Upper lobe of left lung (tissue), 6 donors: ENCODE results near the gene TUBB4A. TPM values are rescaled to one million over a fixed set of nuclear protein-coding genes. Genes with fewer than 3 reads are reported as not detected.

Experiments used
- ATAC-seq, 2 donors: fragments of 200-7000 bp; cut with Tn5 transposase; one replicate each; pipeline ENCODE4 v1.9.1; 2022; ENCODE audit warnings: mild to moderate bottlenecking in 2 of 2, moderate library complexity in 2 of 2; ENCODE audit not compliant: low FRiP score in 2 of 2
- DNase-seq, 2 donors: peaks; one replicate each; pipeline ENCODE4 v3.0.0-alpha.2; 2019 to 2020
- H3K27ac ChIP-seq, 4 donors: fragments of 200-600 bp; sonication (generic); one replicate each; pipeline ENCODE4 v1.5.1; 2016 to 2019
- H3K27me3 ChIP-seq, 4 donors: fragments of 200-600 bp; sonication (generic); one replicate each; pipeline ENCODE4 v1.5.1; 2017 to 2019
- H3K36me3 ChIP-seq, 4 donors: fragments of 200-600 bp; sonication (generic); one replicate each; pipeline ENCODE4 v1.5.1; 2016 to 2019
- H3K4me1 ChIP-seq, 4 donors: fragments of 200-600 bp; sonication (generic); one replicate each; pipeline ENCODE4 v1.5.1; 2018 to 2019
- H3K4me3 ChIP-seq, 4 donors: fragments of 200-600 bp; sonication (generic); one replicate each; pipeline ENCODE4 v1.5.1; 2017 to 2019; ENCODE audit warnings: mild to moderate bottlenecking in 2 of 4, moderate library complexity in 1 of 4
- H3K9me3 ChIP-seq, 4 donors: fragments of 200-600 bp; sonication (generic); one replicate each; pipeline ENCODE4 v1.5.1; 2018 to 2019
- EP300 ChIP-seq, 4 donors: sonication (generic); formaldehyde crosslinking; IDR thresholded peaks; one replicate each; pipeline ENCODE4 v1.5.1; 2017; ENCODE audit warnings: antibody characterized with exemption in 4 of 4, control low read depth in 2 of 4
- POLR2A ChIP-seq, 4 donors: fragments of 450-650 bp; IDR thresholded peaks; one replicate each; pipeline ENCODE4 v1.5.1; 2016 to 2017; ENCODE audit warnings: antibody characterized with exemption in 4 of 4, mild to moderate bottlenecking in 2 of 4
- POLR2AphosphoS5 ChIP-seq, 2 donors: sonication (generic); formaldehyde crosslinking; IDR thresholded peaks; one replicate each; pipeline ENCODE4 v1.5.1; 2017; ENCODE audit warnings: antibody characterized with exemption in 2 of 2
- WGBS, 2 donors: methylation state at CpG; one replicate each; pipeline ENCODE4 v1.1.5; 2017 to 2018; 5-methylcytosine and 5-hydroxymethylcytosine counted together
- small RNA-seq, 4 donors: library from RNA; depleted of rRNA; stranded (forward); fragments of <200 nt; gene quantifications; one replicate each; pipeline ENCODE3, GENCODE V24; 2016
- total RNA-seq, 6 donors: library from RNA; depleted of rRNA in 4 of 6; stranded (reverse); fragments of >200 nt in 4 of 6; gene quantifications; one replicate each; pipeline versions ENCODE4 v1.1.0 to v1.2.1, GENCODE V29; 2016 to 2021
- TF ChIP-seq, protein P1 (sequence below), 6 experiments: fragments of 450-650 bp in 4 of 6; fragments of 200-600 bp in 2 of 6; sonication (generic) in 2 of 6; IDR thresholded peaks; one replicate each; pipeline ENCODE4 v1.5.1; 2016 to 2019; ENCODE audit warnings: antibody characterized with exemption in 6 of 6
- donor health status: DM: no; HTN: no; CAD: no; lungs with moderate emphysema.
- donor health status: DM: no; HTN: yes; CAD: no; lungs with severe emphysema.

Gene TUBB4A
- total RNA-seq, 6 donors from 2014 or later, result 0.54 to 1.5 (median 0.76) TPM; not detected in 1

DNA sequence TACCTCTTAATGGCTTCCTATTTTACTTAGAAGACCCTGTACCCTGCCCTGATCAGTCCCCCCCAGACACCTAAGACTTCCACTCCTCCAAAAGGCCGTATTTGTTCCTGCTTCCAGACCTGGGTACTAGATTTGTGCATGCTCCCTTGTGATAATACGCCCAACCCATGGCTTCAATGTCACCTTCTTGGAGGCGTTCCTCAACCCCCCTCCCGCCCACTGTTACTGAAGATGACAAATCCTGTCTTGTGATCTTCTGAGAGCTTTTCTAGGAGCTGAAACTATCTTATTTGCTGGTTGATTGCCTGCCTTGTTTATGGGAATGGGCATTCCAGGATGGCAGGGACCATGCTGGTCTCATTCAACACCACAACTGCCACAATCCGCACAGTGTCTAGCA, 51.9 kb downstream of the TUBB4A start:
- TF ChIP-seq POLR2A (IDR thresholded peaks at IDR 0.05), result no peak
- no peak for TF ChIP-seq POLR2AphosphoS5 (IDR thresholded peaks at IDR 0.05)
- TF ChIP-seq EP300 (IDR thresholded peaks at IDR 0.05), result no peak
- TF ChIP-seq, protein P1, sequence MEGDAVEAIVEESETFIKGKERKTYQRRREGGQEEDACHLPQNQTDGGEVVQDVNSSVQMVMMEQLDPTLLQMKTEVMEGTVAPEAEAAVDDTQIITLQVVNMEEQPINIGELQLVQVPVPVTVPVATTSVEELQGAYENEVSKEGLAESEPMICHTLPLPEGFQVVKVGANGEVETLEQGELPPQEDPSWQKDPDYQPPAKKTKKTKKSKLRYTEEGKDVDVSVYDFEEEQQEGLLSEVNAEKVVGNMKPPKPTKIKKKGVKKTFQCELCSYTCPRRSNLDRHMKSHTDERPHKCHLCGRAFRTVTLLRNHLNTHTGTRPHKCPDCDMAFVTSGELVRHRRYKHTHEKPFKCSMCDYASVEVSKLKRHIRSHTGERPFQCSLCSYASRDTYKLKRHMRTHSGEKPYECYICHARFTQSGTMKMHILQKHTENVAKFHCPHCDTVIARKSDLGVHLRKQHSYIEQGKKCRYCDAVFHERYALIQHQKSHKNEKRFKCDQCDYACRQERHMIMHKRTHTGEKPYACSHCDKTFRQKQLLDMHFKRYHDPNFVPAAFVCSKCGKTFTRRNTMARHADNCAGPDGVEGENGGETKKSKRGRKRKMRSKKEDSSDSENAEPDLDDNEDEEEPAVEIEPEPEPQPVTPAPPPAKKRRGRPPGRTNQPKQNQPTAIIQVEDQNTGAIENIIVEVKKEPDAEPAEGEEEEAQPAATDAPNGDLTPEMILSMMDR (IDR thresholded peaks at IDR 0.05), result no peak
- ATAC-seq (no peak), DNase-seq (no peak)
- Histone ChIP-seq H3K27me3 (no peaks in the 10 kb centered on the region), H3K36me3 (peaks cover 3 to 24% (median 13%) of the 10 kb centered on the region in 4 donors), H3K9me3 (peaks cover 0 to 10% (median 7%) of the 10 kb centered on the region in 4 donors), H3K4me3 (no peak overlapping the region), H3K27ac (no peak overlapping the region), H3K4me1 (no peaks in the 10 kb centered on the region)
- WGBS, 2 donors, result 93 to 95% methylated on average over 5 of the region's 5 CpGs

DNA sequence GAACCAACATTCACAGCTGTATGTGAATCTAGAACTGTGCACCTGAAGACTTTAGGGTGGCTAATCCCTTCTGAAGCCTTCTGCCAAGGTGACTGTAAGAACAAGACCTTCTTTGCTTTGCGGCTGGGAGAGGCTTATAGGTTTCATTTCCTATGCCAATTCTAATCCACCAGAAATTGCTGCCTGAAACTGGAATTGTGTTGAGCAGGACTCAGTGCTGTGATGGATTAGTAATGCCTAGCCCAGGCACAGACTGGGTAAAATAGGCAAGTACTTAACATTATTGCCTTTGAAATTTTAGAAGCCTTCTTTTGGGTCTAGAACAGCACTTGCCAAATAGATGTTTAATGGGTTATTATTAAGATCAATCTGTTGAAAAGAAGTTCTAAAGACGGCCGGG, 54.1 kb downstream of the TUBB4A start:
- Histone ChIP-seq H3K27me3 (no peaks in the 10 kb centered on the region), H3K27ac (no peak overlapping the region), H3K36me3 (peaks cover 0 to 6% (median 3%) of the 10 kb centered on the region in 4 donors), H3K4me1 (no peaks in the 10 kb centered on the region), H3K4me3 (no peak overlapping the region), H3K9me3 (no peaks in the 10 kb centered on the region)
- 89 to 94% methylated on average over 3 of the region's 3 CpGs for WGBS, 2 donors
- DNase-seq (no peak), ATAC-seq (no peak)
- no peak for TF ChIP-seq EP300 (IDR thresholded peaks at IDR 0.05)
- TF ChIP-seq POLR2AphosphoS5 (IDR thresholded peaks at IDR 0.05), result no peak
- TF ChIP-seq, protein P1 (IDR thresholded peaks at IDR 0.05), result no peak

DNA sequence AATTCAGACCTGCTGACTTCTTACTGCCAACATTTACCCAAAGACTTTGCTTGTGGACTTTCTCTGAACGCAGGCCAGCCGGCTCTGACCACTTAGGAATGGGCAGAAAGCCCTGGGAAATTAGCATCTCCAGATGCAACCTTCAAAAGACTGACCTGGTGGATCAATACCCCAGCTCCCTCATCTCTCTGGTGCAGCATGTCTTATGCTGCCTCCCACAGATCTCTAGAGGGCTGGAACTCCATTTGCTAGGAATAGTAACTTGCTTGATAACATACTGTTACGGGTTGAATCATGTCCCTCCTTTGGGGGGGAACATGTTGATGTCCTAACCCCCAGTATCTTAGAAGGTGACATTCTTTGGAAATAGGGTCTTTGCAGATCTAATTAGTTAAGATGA, 55.7 kb downstream of the TUBB4A start:
- Histone ChIP-seq H3K4me1 (no peaks in the 10 kb centered on the region), H3K27me3 (no peaks in the 10 kb centered on the region), H3K9me3 (no peaks in the 10 kb centered on the region), H3K27ac (no peak overlapping the region), H3K36me3 (peaks cover 0 to 6% (median 1%) of the 10 kb centered on the region in 4 donors), H3K4me3 (no peak overlapping the region)
- WGBS, 2 donors, result 86 to 100% methylated on average over 3 of the region's 3 CpGs
- ATAC-seq (no peak), DNase-seq (no peak)
- TF ChIP-seq, protein P1 (IDR thresholded peaks at IDR 0.05), result no peak
- TF ChIP-seq POLR2AphosphoS5 (IDR thresholded peaks at IDR 0.05) (no peak), EP300 (IDR thresholded peaks at IDR 0.05) (no peak), POLR2A (IDR thresholded peaks at IDR 0.05) (no peak)

Small RNA genes lying within 50 kb of the gene (small RNA-seq; reads per million reads assigned to genes)
- gene AC010503.2, result 0 reads per million in 4 donors

Other genes with a start within 250 kb of the TUBB4A start
- gene MLLT1, start 222.3 kb downstream of the TUBB4A start, total RNA-seq, result 10 to 100 TPM; 22.1 to 98.9 (median 49.3) TPM
- gene ACER1, start 168.7 kb downstream of the TUBB4A start, total RNA-seq, result not detected
- gene CLPP, start 140.8 kb downstream of the TUBB4A start, total RNA-seq, result 10 to 100 TPM; 46.1 to 93.2 (median 66.2) TPM
- 100 to 1,000 TPM in 1 of 6 donors, 10 to 100 TPM in 5; 58.5 to 105 (median 77.0) TPM for gene ALKBH7, start 129.5 kb downstream of the TUBB4A start, total RNA-seq
- gene PSPN, start 126.4 kb downstream of the TUBB4A start, total RNA-seq, result 1 to 10 TPM in 5 of 6 donors, under 1 TPM in 1; 1.00 to 2.6 (median 1.5) TPM
- 10 to 100 TPM; 40.3 to 76.6 (median 51.0) TPM for gene GTF2F1, start 109.1 kb downstream of the TUBB4A start, total RNA-seq
- gene KHSRP, start 77.5 kb downstream of the TUBB4A start, total RNA-seq, result 100 to 1,000 TPM; 115 to 198 (median 133) TPM
- gene SLC25A41, start 68.5 kb downstream of the TUBB4A start, total RNA-seq, result under 1 TPM in 2 of 6 donors, not detected in 4; 0.24 to 0.49 TPM
- gene SLC25A23, start 42.5 kb downstream of the TUBB4A start, total RNA-seq, result 100 to 1,000 TPM in 1 of 6 donors, 10 to 100 TPM in 5; 29.3 to 133 (median 64.5) TPM
- 100 to 1,000 TPM in 1 of 6 donors, 10 to 100 TPM in 5; 51.1 to 120 (median 74.1) TPM for gene CRB3, start 38.0 kb downstream of the TUBB4A start, total RNA-seq
- 10 to 100 TPM in 5 of 6 donors, 1 to 10 TPM in 1; 5.8 to 31.4 (median 12.6) TPM for gene DENND1C, start 20.5 kb downstream of the TUBB4A start, total RNA-seq
- gene TNFSF9, start 28.7 kb upstream of the TUBB4A start, total RNA-seq, result 10 to 100 TPM in 2 of 6 donors, 1 to 10 TPM in 4; 6.3 to 11.6 (median 8.4) TPM
- gene CD70, start 88.8 kb upstream of the TUBB4A start, total RNA-seq, result 1 to 10 TPM in 1 of 6 donors, under 1 TPM in 1, not detected in 4; 0.31 to 1.3 TPM
- 1 to 10 TPM; 1.7 to 7.3 (median 2.8) TPM for gene TNFSF14, start 167.9 kb upstream of the TUBB4A start, total RNA-seq
- gene C3, start 218.3 kb upstream of the TUBB4A start, total RNA-seq, result 1,000 to 10,000 TPM in 2 of 6 donors, 100 to 1,000 TPM in 4; 461 to 1,221 (median 854) TPM
- 100 to 1,000 TPM in 1 of 6 donors, 10 to 100 TPM in 5; 51.6 to 105 (median 69.0) TPM for gene GPR108, start 235.3 kb upstream of the TUBB4A start, total RNA-seq
- gene TRIP10, start 237.4 kb upstream of the TUBB4A start, total RNA-seq, result 100 to 1,000 TPM in 2 of 6 donors, 10 to 100 TPM in 4; 59.6 to 423 (median 74.3) TPM